ENCODE results near the gene USP21. TPM values are rescaled to one million over a fixed set of nuclear protein-coding genes. Genes with fewer than 3 reads are reported as not detected.

USP21 gene
- total and polyA plus RNA-seq, 2 of the 13 experiments (the other 11 are each of a cell fraction or from before 2014, with no cell fraction given), result 10.1 to 33.1 TPM

DNA sequence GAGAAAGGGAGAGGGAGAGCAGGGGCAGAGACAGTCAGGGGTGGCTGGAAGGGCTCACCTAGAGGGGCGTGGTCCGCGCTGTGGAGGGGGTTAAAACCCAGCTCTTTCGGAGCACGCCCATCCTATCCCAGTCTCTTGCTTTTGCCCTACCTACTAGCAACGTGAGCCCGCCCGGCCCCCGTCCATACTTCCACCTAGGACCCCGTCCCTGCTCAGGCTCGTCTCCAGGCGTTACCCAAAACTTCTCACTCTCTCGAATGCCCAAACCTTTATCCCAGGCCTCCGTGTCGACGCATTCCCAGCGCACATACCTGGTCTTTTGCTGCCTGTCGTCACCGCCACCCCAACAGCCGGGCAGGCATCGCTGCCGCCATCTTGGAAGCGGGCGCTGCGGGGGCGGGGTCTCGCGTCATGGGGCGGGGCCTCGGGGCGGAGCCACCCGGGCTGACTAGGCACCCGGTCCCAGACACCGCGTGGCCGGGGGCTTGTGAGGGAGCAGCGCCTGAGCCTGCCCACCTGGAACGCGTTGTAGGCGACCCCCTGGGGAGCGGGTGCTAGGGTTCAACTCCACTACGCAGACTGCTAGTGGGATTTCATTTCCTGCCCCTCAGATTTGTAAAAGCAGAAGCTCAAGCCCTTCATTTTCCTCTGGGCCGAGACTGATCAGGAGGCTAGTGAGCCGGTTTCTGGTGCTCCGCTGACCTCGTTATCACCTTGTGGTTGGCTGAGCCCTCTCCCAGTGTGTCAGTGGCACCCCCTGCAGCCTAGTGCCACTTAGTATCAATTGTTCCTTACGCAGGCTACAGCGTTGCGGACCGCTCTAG, 18.0 kb downstream of the USP21 start, which contains the start of gene B4GALT3 (continued):
- TF ChIP-seq, protein P1, sequence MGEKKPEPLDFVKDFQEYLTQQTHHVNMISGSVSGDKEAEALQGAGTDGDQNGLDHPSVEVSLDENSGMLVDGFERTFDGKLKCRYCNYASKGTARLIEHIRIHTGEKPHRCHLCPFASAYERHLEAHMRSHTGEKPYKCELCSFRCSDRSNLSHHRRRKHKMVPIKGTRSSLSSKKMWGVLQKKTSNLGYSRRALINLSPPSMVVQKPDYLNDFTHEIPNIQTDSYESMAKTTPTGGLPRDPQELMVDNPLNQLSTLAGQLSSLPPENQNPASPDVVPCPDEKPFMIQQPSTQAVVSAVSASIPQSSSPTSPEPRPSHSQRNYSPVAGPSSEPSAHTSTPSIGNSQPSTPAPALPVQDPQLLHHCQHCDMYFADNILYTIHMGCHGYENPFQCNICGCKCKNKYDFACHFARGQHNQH (CRISPR knock-in tag; IDR thresholded peaks at IDR 0.05), result 0 out of 2 replicates have a peak, but pooled peaks have one; percentile 54
- TF ChIP-seq JUN (CRISPR knock-in tag; IDR thresholded peaks at IDR 0.05) (peak; percentile 55), ZFYVE20 (CRISPR knock-in tag; IDR thresholded peaks at IDR 0.05; ENCODE audit: borderline replicate concordance, low read depth) (0 out of 2 replicates have a peak, but pooled peaks have one; percentile 30), ZNF839 (CRISPR knock-in tag; IDR thresholded peaks at IDR 0.05; ENCODE audit: borderline replicate concordance) (no peak; the same call in 1 of the 2 replicates), BCL6 (CRISPR knock-in tag; IDR thresholded peaks at IDR 0.05) (peak; percentile 1; the same call in 1 of the 2 replicates), SMARCC2 (IDR thresholded peaks at IDR 0.05) (no peak), WIZ (CRISPR knock-in tag; IDR thresholded peaks at IDR 0.05) (no peak; the same call in 1 of the 2 replicates), ZNF496 (CRISPR knock-in tag; IDR thresholded peaks at IDR 0.05; ENCODE audit: insufficient replicate concordance) (no peak), KDM5B (CRISPR knock-in tag; IDR thresholded peaks at IDR 0.05; ENCODE audit: borderline replicate concordance) (peak; percentile 80; the same call in 1 of the 2 replicates), ZBTB8A (CRISPR knock-in tag; IDR thresholded peaks at IDR 0.05; ENCODE audit: borderline replicate concordance, low read depth) (peak; percentile 47; the same call in 1 of the 2 replicates), XBP1 (CRISPR knock-in tag; IDR thresholded peaks at IDR 0.05) (no peak), TSC22D2 (CRISPR knock-in tag; IDR thresholded peaks at IDR 0.05; ENCODE audit: borderline replicate concordance) (no peak; the same call in 1 of the 2 replicates), HNRNPH1 (optimal IDR thresholded peaks at IDR 0.05; ENCODE audit: low read depth, low read length) (no peak), ZNF562 (CRISPR knock-in tag; IDR thresholded peaks at IDR 0.05; ENCODE audit: borderline replicate concordance) (no peak), IRX3 (CRISPR knock-in tag; IDR thresholded peaks at IDR 0.05; ENCODE audit: borderline replicate concordance, low read depth) (no peak), SCMH1 (CRISPR knock-in tag; IDR thresholded peaks at IDR 0.05; ENCODE audit: borderline replicate concordance) (no peak), SIX4 (CRISPR knock-in tag; IDR thresholded peaks at IDR 0.05) (peak; percentile 46; the same call in 1 of the 2 replicates), NFE2L1 (CRISPR knock-in tag; IDR thresholded peaks at IDR 0.05; ENCODE audit: borderline replicate concordance) (no peak), RFXAP (CRISPR knock-in tag; IDR thresholded peaks at IDR 0.05; ENCODE audit: borderline replicate concordance) (no peak; the same call in 1 of the 2 replicates)
- TF ChIP-seq, protein P2, sequence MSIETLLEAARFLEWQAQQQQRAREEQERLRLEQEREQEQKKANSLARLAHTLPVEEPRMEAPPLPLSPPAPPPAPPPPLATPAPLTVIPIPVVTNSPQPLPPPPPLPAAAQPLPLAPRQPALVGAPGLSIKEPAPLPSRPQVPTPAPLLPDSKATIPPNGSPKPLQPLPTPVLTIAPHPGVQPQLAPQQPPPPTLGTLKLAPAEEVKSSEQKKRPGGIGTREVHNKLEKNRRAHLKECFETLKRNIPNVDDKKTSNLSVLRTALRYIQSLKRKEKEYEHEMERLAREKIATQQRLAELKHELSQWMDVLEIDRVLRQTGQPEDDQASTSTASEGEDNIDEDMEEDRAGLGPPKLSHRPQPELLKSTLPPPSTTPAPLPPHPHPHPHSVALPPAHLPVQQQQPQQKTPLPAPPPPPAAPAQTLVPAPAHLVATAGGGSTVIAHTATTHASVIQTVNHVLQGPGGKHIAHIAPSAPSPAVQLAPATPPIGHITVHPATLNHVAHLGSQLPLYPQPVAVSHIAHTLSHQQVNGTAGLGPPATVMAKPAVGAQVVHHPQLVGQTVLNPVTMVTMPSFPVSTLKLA (IDR thresholded peaks at IDR 0.05), result peak; percentile 40
- TF ChIP-seq, protein P3, sequence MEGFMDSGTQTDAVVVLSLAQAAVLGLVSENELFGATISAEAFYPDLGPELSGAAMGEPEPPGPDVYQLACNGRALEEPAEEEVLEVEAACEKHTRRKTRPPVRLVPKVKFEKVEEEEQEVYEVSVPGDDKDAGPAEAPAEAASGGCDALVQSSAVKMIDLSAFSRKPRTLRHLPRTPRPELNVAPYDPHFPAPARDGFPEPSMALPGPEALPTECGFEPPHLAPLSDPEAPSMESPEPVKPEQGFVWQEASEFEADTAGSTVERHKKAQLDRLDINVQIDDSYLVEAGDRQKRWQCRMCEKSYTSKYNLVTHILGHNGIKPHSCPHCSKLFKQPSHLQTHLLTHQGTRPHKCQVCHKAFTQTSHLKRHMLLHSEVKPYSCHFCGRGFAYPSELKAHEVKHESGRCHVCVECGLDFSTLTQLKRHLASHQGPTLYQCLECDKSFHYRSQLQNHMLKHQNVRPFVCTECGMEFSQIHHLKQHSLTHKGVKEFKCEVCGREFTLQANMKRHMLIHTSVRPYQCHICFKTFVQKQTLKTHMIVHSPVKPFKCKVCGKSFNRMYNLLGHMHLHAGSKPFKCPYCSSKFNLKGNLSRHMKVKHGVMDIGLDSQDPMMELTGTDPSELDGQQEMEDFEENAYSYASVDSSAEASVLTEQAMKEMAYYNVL (CRISPR knock-in tag; IDR thresholded peaks at IDR 0.05; ENCODE audit: borderline replicate concordance), result peak; percentile 91
